Uterus (tissue), 4 donors: ENCODE measurements around the gene CHST8. TPM values are rescaled to one million over a fixed set of nuclear protein-coding genes. Genes with fewer than 3 reads are reported as not detected.

Experiments used
- DNase-seq, 2 donors: peaks; one replicate each; pipeline ENCODE4 v3.0.0-alpha.2; 2019 to 2020
- H3K27ac ChIP-seq, 2 donors: fragments of 200-600 bp; sonication (generic); 1 replicate in 1 of 2; 2 replicates in 1 of 2; pipeline ENCODE4 v1.5.1; 2016 to 2018
- H3K27me3 ChIP-seq, 2 donors: fragments of 200-600 bp; sonication (generic); one replicate each; pipeline ENCODE4 v1.5.1; 2018 to 2019; ENCODE audit warnings: control low read depth in 1 of 2
- H3K36me3 ChIP-seq, 2 donors: fragments of 200-600 bp; sonication (generic); one replicate each; pipeline ENCODE4 v1.5.1; 2019; ENCODE audit warnings: control low read depth in 1 of 2
- H3K4me1 ChIP-seq, 2 donors: fragments of 200-600 bp; sonication (generic); one replicate each; pipeline ENCODE4 v1.5.1; 2018 to 2019; ENCODE audit warnings: control low read depth in 1 of 2
- H3K4me3 ChIP-seq, 2 donors: fragments of 200-600 bp; sonication (generic); 1 replicate in 1 of 2; 2 replicates in 1 of 2; pipeline ENCODE4 v1.5.1; 2018 to 2019; ENCODE audit warnings: mild to moderate bottlenecking in 1 of 2
- H3K9me3 ChIP-seq, 2 donors: fragments of 200-600 bp; sonication (generic); one replicate each; pipeline ENCODE4 v1.5.1; 2019; ENCODE audit warnings: control low read depth in 1 of 2
- CTCF ChIP-seq, 4 experiments: fragments of 200-600 bp in 2 of 4; fragments of 450-650 bp in 2 of 4; sonication (generic) in 2 of 4; IDR thresholded peaks; one replicate each; pipeline ENCODE4 v1.5.1; 2016 to 2019; ENCODE audit warnings: antibody characterized with exemption in 4 of 4, mild to moderate bottlenecking in 2 of 4, moderate library complexity in 1 of 4
- POLR2A ChIP-seq, 2 donors: fragments of 450-650 bp; IDR thresholded peaks; one replicate each; pipeline ENCODE4 v1.6.1; 2016; ENCODE audit warnings: antibody characterized with exemption in 2 of 2, mild to moderate bottlenecking in 1 of 2, moderate library complexity in 1 of 2
- intact Hi-C: fragments of 100-400 bp; cut with DNase I; formaldehyde crosslinking; loops from one replicate; pipeline ENCODE4 v1.15.1; 2023; ENCODE audit warnings: low total_unique reads
- total RNA-seq, 4 donors: library from RNA; depleted of rRNA in 3 of 4; stranded (reverse); fragments of >200 nt in 3 of 4; gene quantifications; one replicate each; pipeline versions ENCODE4 v1.1.0 to v1.2.4, GENCODE V29; 2014 to 2023
- donor health status: DM: yes; HTN: yes; CAD: no.

The CHST8 gene
- total RNA-seq, 4 donors from 2014 or later: 0.26 to 0.95 (median 0.69) TPM; not detected in 1

DNA sequence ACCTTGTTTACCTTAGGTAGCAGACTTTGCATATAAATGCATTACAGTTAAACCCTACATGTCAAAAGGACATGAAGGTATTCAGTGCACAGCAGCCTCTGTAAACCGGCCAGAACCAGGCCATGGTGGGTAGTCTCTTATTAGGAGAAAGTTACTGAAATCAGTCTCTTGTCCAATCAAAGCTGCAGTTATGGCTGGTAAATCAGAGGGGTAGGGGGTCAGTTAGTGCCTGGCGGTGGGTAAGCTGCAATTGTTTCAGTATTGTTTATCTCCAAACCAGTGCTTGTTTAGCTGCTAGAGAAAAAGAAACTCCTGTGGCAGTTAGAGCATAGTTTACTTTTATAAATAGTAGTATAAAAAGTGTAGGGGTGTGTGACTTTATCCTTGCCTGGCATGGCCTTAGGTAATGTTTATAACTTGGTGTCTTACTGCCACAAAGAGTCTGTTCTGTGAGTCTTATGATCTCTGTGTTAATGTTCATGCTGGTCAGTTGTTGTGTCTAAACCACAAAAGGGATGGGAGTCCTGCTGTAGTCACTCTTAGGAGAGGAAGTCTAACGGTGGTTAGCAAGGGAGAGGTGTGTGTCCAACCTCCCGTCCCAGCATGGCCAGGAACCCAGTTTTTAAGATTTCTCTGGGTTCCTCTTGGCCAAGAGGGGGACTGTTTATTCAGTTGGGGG is 28.0 kb downstream of the CHST8 start:
- Histone ChIP-seq H3K4me1 (no peaks in the 10 kb centered on the region), H3K27me3 (no peaks in the 10 kb centered on the region), H3K27ac (no peak overlapping the region), H3K9me3 (no peaks in the 10 kb centered on the region), H3K4me3 (no peak overlapping the region), H3K36me3 (no peaks in the 10 kb centered on the region)
- no peak for TF ChIP-seq CTCF (IDR thresholded peaks at IDR 0.05)
- TF ChIP-seq POLR2A (IDR thresholded peaks at IDR 0.05): no peak
- intact Hi-C loops: no loop called here
- DNase-seq: no peak

DNA sequence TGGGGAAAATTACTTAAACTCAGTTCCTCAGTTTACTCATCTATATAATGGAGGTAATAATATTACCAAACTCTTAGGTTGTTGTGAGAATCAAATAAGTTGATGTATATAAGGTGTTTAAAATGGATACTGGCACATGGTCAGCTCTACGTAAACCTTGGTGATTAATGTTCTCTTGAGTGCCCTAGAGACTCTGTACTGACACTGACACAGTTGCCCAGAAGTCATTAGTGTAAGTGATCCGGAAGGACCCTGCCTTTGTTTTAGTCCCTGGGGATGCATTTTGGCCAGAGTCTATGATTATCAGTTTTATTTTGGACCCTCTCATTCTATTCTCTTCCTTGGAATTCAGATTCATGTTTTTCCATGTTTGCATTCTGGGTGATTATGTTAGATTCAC is 31.9 kb downstream of the CHST8 start:
- no peak for TF ChIP-seq CTCF (IDR thresholded peaks at IDR 0.05)
- TF ChIP-seq POLR2A (IDR thresholded peaks at IDR 0.05): no peak
- Histone ChIP-seq H3K4me3 (no peak overlapping the region), H3K4me1 (no peaks in the 10 kb centered on the region), H3K36me3 (no peaks in the 10 kb centered on the region), H3K9me3 (no peaks in the 10 kb centered on the region), H3K27me3 (no peaks in the 10 kb centered on the region), H3K27ac (no peak overlapping the region)
- intact Hi-C loops: no loop called here
- no peak for DNase-seq

GRCh38 chr19:33654840-33655508 is 33.2 kb downstream of the CHST8 start:
- Histone ChIP-seq H3K36me3 (no peaks in the 10 kb centered on the region), H3K9me3 (no peaks in the 10 kb centered on the region), H3K27me3 (no peaks in the 10 kb centered on the region), H3K27ac (no peak overlapping the region), H3K4me1 (no peaks in the 10 kb centered on the region), H3K4me3 (no peak overlapping the region)
- intact Hi-C loops: no loop called here
- TF ChIP-seq POLR2A (IDR thresholded peaks at IDR 0.05) (no peak), CTCF (IDR thresholded peaks at IDR 0.05) (no peak)
- DNase-seq: no peak

- Histone ChIP-seq H3K4me1 (no peaks in the 10 kb centered on the region), H3K4me3 (no peak overlapping the region), H3K9me3 (no peaks in the 10 kb centered on the region), H3K27me3 (no peaks in the 10 kb centered on the region), H3K36me3 (no peaks in the 10 kb centered on the region), H3K27ac (no peak overlapping the region)
- no peak for TF ChIP-seq CTCF (IDR thresholded peaks at IDR 0.05)
- TF ChIP-seq POLR2A (IDR thresholded peaks at IDR 0.05): no peak
- no peak for DNase-seq
- intact Hi-C loops: no loop called here
These were observed 38.1 kb downstream of the CHST8 start for GRCh38 chr19:33659835-33660234.

- Histone ChIP-seq H3K36me3 (no peaks in the 10 kb centered on the region), H3K9me3 (no peaks in the 10 kb centered on the region), H3K4me1 (no peaks in the 10 kb centered on the region), H3K4me3 (no peak overlapping the region), H3K27me3 (no peaks in the 10 kb centered on the region), H3K27ac (no peak overlapping the region)
- DNase-seq: no peak
- TF ChIP-seq POLR2A (IDR thresholded peaks at IDR 0.05): no peak
- no peak for TF ChIP-seq CTCF (IDR thresholded peaks at IDR 0.05)
- intact Hi-C loops: no loop called here
These were observed 38.8 kb downstream of the CHST8 start for GRCh38 chr19:33660410-33661124.
